ENCODE data around the gene TNS3.

TNS3 gene

DNA sequence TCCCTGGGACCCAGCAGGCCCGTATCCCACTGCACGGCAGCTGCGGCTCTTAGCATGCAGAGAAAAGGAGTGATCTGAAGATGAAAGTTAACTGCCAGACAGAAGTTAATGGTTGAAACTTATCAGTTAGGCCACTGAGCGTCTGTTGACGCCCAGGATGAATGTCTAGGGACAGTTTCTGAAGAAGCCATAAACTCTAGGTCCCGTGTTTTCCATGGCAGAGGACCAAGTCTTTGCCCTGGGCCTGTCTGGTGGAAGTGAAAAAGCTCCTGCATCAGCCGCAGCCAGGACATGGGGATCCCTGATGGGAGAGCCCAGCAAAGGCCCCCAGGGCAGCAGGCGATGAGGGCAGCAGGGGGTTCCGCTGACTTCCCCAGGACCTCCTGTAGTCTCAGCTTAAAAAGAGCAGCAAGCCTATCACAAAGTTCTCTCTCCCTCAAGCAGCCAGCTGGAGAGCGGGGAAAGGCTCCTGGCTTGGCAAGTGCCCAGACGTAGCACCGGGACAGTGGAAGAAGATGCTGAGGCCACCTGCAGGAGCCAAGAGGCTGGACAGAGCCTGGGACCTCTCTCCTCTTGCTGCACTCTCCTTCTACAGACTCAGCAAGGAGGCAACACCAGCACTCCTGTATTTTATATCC lies 79.6 kb downstream of the TNS3 start:
- no peak for DNase-seq

DNA sequence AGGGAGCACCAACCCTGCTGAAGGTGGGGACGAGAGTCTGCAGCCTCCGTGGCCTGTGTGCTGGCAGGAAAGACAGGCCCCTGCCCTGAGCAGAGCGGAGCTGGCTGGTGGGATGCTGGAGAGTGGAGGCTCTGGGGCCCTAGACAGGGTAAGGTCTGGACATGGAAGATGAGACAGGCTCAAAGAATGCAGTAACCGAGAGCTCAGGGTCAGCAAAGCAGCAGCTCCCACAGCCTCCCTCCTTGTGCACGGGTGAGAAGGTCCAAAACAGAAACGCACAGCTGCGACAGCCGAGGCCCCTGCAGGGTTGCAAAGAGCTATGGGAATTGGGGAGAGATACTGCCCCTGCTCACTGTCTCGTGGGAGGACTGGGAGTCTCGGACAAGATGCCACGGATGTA lies 80.5 kb downstream of the TNS3 start:
- no peak for DNase-seq

DNA sequence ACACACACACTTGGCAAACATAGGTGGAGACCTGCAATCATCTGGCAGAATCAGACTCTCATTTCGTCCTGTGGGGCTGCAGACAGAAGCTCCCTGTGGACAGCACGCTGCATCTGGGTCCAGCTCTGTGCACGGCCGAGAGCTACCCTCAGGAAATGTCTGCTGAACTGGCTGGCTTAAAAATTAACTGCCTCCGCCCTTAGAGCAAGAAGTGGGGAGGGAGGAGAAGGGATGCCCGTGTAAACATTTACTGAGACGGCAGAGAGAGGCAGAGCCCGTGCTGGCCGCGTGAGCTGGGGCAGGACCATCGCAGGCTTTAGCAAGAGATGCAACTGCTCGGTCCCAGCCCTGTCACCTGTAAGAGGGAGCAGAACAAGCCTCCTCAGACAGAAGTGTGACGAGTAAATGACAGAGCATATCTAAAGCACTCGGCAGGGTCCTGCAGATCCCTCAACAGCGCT lies 81.8 kb downstream of the TNS3 start:
- DNase-seq: no peak

DNA sequence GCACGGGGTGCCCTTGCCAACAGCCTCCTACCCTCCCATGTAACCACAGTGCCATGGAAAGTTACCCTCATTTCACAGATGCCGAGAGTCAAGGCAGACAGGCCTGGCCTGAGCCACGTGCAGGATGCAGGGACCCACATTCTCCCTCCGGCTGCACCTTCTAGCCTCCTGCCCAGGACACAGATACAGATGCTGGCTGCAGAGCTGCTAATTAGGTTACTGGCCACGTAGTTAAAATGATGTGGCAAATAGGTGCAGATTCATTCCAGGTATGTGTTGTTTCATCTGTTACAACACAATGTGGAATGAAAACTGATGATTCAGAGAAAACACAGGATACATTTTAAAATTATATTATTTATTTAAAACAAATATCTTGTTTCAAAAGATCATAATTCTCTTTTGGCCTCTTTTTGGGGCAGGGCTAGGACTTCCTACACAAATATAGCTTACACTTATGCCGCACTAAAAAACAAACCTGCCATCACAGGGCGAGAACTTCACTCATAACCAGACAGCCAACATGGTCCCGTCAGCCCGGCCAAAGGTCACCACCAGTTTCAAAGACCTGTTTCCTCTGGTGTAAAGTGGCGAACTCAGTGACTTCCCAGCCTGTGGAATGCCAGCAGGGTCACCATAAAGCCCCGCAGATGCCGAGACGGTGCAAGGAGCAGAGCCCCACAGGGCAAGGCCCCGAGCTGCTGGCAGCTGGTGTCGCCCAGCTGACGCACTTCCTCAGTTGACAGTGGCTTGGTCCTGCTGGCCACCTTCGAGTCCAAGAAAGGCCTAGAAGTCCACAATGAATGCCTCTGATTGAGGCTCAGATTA lies 83.5 kb downstream of the TNS3 start:
- DNase-seq: no peak

DNA sequence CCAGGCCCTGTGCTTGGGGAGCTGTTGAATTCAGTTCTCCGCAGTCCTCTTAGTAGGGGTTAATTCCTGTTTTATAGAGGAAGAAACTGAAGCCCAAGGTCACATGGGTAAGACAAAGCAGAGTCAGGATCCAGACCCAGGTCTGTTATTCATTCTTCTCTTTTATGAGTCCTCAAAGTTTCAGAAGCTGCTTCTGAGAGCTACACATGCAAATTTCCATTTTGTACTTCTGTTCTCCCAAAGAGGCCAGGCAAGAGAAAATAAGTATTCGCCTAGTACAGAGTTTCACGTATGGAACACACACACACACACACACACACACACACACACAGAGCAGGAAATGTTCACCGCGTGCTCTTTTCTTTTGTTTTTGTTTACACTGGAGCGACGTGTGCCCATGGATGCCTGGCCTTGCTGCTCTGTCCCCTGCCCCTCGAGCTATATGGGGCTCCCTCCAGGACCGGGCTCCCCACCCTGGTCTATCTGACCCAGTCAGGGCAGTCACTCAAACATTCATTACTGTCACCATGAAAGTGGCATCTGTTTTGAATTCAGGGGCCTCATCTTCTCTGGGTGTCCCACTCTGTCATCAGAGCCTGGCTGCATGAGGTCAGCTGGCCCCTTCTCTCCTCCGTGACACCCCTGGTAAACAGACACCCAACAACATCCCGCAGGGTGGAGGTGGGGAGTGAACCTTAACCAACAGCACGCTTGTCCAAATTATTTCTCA lies 84.4 kb downstream of the TNS3 start:
- no peak for DNase-seq

DNA sequence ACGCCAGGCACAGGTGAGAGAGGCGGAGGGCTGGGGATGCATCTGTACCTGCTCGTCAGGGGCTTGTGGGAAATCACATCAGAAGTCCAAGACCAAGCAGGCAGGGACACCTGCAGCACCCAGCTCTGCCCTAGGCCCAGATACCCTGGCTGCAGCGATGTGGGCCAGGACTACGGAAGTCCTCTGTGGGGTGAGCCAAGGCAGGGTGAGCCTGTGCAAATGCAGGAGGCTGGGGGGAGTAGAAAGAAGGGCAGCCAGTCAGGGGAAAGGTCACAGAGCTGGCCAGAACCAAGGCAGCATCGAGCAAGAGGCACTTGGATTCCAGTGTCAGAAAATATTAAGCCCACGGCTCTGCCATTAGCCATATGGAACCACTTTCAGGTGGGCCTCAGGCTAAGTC lies 85.2 kb downstream of the TNS3 start:
- DNase-seq: no peak

DNA sequence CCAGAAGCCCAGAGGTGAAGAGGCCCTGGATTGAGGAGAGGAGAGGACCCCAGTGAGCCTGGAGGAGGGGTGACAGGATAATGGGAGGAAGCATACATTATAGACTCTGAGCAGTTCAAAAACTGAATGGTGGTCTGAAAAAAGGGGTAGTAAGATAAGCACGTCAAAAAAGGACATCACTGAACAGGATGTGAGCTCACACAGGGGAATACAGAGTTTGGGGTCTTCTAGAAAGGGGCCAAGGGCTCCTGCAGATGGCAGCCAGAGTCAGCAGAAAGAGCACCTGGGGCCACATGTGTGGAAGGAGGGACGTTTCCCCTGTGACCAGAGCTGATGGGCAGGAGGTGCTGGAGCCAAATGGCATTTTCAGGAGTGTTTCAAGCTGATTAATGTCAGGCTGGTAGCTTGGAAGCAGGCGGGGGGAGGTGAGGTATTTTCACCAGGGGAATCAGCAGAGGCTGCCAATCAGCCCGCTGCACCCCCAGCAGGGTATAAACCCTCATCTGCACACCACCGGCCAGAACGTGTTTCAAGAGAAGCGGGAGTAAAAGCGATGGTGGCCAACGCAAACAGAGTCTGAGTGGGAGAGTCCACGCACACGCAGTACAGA lies 85.8 kb downstream of the TNS3 start:
- no peak for DNase-seq

DNA sequence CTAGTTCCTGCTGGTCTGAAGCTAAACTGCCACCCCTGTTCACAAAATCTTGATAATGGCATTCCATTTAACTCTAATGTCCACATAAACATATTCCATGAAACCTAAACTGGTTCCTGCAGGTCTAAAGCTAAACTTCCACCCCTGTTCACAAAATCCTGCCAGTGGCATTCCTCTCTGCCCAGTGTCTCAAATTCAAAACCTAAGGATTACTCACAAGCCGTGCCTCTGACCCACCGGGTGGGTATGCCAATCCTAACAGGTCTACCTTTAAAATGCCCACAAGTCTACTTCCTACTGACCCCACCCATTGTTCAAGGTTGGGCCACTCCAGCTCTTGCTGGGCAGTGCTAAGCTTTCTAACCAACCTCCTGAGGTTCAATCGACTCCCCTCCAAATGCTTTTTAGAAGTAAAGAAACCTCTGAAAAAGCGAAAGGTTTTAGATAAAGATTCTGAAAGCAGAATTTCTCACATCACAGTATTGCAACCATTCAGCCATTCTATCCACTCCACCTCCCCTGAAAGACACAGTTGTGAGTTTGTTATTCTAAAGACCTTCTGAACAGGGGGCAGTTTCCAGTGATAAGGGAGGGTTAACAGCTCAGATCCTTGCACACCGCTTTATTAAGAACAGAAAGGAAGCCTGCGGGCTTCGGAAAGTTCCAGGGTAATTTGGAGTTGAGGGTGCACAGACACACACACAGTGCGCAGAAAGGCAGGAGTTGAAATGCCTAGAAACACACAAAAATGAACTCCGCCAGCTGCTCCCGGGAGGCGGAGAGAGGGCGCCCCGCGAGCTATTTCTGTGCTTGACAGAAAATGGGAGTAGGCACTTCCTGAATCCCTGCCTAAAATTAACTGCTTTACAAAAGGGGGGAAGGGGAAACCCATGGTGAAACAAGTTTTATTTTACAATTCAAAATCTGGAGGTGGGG lies 87.7 kb downstream of the TNS3 start:
- DNase-seq: no peak

DNA sequence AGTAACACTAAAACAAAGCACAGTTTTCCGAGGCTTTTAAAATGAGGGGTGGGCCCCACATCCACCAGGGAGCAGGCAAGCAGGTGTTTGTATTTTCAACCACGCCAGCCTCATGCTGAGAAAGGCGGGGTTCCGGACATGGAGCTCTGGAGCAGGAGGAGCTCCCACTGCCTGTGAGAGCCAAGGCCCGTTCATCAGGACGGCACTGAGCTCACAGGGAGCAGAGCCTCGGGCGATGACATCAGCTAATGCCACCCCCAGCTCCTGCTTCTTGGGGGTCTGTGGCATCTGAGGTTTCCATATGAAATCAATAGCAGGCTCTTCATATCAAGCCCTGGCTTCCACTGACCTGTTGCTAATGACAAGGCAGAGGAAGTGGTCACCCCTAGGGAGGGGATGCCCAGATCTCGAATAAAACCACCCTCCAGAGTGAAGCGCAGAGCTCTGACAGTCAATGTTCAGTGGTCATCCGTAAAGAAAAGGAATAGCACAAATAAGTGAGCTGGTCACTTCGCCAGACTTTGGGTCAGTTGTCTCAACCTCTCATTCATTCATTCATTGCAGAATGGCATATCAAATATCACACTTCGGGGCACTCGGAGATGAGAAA lies 89.1 kb downstream of the TNS3 start:
- DNase-seq: no peak

DNA sequence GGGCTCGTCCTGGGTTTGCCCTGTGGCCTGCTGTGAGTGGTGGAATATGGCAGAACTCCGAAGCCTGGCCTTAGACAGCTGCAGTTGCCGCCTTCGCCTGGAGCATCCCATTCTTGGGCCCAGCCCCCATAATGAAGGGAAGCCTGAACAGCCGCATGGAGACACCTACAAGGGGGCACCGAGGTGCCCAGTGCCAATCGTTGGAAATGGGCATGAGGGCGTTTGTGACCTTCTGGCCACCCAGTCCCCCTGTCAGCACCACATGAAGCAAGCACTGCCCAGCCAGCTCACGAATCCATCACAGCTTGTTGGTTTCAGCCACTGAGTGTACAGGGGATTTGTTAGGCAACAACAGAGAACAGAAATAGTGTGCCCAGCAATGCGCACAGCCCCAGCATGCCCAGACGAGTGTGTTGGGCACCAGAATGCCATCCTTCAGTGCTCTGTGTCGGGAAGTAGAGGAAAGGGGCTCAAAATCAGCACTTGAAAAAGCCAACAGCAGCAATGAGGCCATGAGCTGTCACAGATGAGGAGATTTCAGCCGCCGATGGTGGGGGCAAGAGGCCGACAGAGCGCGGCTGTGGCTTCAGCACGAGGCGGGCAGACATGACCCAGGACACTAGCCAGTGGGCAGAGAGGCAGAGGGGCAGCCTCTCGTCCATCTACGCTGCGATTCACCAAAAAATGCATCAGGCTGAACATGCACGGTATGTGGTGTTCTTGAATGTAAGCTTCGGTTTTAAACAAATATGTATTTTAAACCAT lies 91.2 kb downstream of the TNS3 start:
- no peak for DNase-seq

DNA sequence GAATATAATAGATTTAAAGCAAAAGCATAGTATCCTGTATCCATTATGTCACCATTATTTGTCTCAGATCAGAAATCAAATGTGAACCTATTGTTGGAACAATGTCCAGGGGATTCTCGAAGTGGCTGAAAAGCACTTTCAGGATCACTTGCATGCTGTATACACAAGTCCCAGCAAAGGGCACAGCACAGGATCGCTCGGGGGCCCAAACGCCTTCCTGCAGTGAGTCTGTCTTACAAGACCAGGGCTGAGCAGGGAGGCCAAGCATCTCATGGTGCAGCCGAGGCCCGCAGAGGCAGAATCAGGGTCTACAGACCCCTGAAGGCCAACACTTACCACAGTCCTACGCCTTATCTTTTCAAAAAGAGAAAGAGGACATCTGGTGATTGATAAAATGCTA lies 92.3 kb downstream of the TNS3 start:
- no peak for DNase-seq

DNA sequence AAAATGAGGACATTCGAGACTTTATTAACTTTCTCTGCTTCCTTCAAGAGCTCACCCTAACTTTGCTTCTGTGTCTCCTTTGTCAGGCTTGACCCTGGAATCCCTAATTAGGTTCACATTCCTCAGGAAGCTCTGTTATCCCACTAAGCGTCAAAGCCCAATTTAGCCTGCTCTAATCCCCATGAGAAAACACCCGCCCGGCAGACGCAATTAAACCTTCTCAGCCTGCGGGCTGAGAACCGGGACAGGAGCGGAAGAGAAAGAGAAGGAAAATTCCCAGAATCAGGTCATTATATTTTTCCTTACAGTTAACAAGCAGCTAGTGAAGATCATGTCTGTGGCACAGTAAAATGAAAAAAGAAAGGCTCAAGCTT lies 93.0 kb downstream of the TNS3 start:
- no peak for DNase-seq

DNA sequence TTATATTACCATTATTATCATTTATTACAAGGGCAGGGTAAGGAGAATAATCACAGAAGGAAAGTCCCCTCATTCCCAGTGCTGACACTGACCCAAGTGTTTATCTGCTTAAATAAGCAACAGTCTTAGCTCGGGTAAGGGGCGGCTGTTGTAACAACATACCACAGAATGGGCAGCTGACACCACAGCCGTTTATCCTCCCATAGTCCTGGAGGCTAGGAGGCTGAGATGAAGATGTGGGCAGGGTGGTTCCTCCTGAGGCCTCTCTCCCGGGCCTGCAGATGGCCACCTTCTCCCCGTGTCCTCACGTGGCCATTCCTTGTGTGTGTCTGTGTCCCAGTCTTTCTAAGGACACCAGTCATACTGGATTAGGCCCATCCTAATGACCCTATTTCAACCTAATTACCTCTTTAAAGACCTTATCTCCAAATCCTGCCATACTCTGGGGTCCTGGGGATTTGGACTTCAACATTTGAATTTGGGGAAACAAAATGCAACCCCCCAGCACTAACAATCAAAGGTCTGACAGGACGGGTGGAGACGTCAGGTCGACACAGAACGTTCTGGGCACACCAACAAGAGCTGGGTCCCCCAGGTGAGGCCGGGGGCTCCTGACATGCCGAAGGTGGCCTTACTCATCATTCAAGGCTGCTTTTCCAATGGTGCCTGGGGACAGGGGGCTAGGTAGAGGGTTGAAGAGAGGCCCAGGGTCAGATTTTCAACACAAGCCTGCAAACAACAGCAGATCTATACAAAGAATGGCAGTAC lies 93.5 kb downstream of the TNS3 start:
- no peak for DNase-seq

DNA sequence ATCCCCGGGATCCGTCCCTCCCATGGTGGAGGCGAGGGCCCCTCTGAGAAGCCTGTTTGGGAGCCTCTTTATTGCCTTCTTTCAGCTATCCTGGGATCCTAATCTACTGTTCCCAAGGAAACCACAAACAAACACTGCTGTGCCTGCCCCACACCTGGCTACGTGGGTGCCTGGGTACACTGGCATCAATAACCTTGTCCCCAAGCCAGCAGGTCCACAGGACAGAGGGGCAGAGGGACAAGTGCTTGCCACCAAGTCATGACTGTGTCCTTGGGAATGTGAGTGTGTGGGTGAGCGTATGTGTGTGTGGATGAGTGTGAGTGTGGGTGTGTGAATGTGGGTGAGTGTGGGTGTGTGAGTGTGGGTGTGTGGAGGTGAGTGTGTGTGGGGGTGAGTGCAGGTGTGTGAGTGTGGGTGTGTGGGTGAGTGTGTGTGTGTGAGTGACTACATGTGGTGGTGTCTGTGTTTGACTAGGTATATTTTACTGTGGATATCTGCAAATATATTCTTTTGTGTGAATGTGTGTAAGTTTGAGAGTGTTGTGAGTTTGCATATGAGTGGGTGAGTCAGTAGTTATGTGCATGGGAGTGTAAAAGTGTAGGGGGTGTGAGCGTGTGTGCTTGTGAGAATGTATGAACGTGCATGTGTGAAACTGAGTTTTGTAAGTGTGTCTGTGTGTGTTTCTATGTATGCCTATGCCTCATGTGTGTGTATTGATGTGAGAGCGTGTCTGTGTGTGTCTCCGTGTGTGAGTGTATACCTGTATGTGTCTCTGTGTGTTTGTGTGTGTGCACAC lies 96.1 kb downstream of the TNS3 start:
- no peak for DNase-seq

DNA sequence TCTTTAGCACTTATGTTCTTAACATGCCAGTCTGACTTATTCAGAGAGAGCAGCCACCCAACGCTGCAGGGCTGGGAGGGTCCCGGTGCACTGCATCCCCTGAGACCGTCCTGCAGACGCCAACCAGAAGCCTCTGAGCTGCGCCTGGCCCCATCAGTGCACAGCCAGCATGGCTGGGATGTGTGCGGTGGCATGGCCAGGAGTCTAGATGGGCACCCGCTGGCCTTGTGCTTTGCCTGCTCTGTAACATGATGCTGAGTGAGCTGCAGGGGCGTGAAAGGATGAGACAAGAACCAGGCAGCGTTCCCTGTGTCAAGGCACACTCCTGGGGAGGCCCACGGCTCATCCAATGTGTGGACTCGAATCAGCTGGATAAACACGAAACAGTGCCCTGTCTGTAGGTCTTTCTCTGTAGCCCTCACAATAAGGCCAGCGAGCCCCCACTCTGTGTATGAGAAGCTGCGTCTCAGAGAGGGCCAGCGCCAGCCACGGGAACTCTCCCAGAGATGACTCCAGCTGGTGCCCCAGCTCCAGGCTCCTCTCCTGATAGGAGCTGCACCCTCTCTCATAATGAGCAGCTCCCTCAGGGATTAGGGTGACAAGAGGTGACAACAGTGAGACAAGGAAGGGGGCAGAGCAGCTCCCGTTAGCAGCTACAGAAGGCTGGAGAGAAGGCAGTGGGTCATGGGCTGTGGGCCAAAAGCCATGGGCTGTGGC lies 96.8 kb downstream of the TNS3 start:
- no peak for DNase-seq

DNA sequence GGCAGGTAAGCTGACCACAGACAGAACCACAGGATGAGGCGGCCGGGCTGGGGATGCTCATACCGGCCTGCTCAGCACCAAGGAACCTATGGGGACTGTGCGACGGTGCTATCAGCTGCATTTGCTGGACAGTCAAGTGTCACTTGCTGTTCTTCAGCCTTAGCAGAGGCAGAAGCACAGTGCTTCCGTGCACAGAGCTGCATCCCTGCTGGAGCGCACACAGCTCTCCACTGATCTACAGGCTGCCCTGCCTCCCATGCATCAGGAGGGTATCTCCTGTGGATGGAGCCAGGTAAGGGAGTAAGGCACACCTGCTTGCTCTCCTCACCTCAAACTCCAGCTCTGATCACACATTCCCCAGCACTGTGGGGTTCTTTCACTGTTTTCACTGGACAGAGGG lies 97.5 kb downstream of the TNS3 start:
- DNase-seq: no peak

DNA sequence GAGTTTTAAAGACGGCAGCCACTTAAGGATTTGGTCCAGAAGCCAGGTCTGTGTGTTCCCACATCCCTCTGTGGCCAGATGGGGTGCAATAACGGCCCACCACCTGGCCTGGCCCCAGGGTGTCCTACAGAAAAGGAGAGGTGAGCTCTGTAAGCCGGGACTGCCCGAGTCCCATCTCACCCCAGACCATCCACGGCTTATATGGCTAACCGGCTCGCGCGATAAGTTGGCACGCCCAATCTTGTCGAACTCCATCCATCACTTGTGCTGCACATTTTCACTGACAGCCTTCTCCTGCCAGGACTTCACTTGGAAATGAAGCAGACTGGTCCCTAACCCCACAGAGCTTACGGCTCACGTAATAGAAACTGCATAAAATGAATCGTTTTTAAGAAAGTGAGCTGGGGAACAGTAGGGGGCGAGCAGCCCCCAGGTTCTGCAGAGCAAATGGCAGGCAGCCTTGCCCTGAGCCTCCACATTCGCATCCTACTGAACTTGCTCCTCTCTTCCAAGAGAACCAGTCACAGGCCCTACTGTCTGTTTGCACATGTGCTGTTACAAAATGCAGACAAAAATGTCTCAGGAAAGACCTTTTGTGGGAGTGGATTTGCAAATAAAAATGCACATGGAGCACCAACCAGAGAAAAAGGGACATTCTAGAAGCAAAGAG lies 98.2 kb downstream of the TNS3 start:
- no peak for DNase-seq

Data from activated CD4-positive, alpha-beta T cell treated with anti-CD3 and anti-CD28 coated beads, Interleukin-10, Interleukin-2, amounts not matched to agents 100 ng/mL and 50 ng/mL, durations not matched to agents 16 hours and 8 hours (primary cell).